ENCODE data around the gene HAGH. TPM values are rescaled to one million over a fixed set of nuclear protein-coding genes. Genes with fewer than 3 reads are reported as not detected.
"Not testable (repeated sequence)": the region's sequence is repeated elsewhere in the genome, so short reads cannot be mapped to it uniquely, and the experiment has no call there.

The HAGH gene
- 10 to 100 TPM; 21.1 to 68.5 (median 39.1) TPM for polyA plus RNA-seq (ENCODE audit: low read depth in 6 of 6)

- peak within 1 kb of the TSS; percentile 87 to 97 (median 94) for H3K4me3 Mint-ChIP-seq
- H3K9me3 Mint-ChIP-seq: no peaks in the 10 kb centered on the region
- peaks cover 15 to 49% (median 33%) of the 10 kb centered on the region in 3 donors for H3K4me1 Mint-ChIP-seq
- peak; percentile 94 for DNase-seq
- H3K27ac Mint-ChIP-seq: peak within 1 kb of the TSS; percentile 90 to 96 (median 93)
- peak; percentile 84 to 85 for ATAC-seq (ENCODE audit: low read depth in 2 of 2)
- no peaks in the 10 kb centered on the region for H3K27me3 Mint-ChIP-seq
- H3K36me3 Mint-ChIP-seq: no peaks in the 10 kb centered on the region
Observed at GRCh38 chr16:1826691-1827573, at the start of gene HAGH, which contains the start of gene FAHD1. HAGH (minus strand) TSS chr16:1826825; CDS start chr16:1826787, 38 bp downstream. FAHD1 (plus strand) TSS chr16:1827206; CDS start chr16:1827239, 33 bp downstream.

GRCh38 chr16:1876066-1876465 is 49.4 kb upstream of the HAGH start:
- not testable (repeated sequence) for ATAC-seq (ENCODE audit: low read depth in 2 of 2); H3K4me1 Mint-ChIP-seq; H3K9me3 Mint-ChIP-seq

GRCh38 chr16:1874854-1875253 is 48.2 kb upstream of the HAGH start:
- H3K27ac Mint-ChIP-seq: no peak overlapping the region
- no peak overlapping the region for H3K4me3 Mint-ChIP-seq
- H3K9me3 Mint-ChIP-seq: peaks cover 0 to 3% (median 2%) of the 10 kb centered on the region in 7 donors
- ATAC-seq (ENCODE audit: low read depth in 2 of 2) (no peak), DNase-seq (no peak)
- peaks cover 0 to 9% of the 10 kb centered on the region in 2 donors for H3K36me3 Mint-ChIP-seq
- H3K27me3 Mint-ChIP-seq: peaks cover 29 to 43% (median 39%) of the 10 kb centered on the region in 3 donors
- peaks cover 4 to 8% (median 6%) of the 10 kb centered on the region in 3 donors for H3K4me1 Mint-ChIP-seq

More at GRCh38 chr16:1876066-1876465, 49.4 kb upstream of the HAGH start:
- not testable (repeated sequence) for H3K27ac Mint-ChIP-seq, DNase-seq, H3K36me3 Mint-ChIP-seq, H3K4me3 Mint-ChIP-seq
- peaks cover 25 to 39% (median 32%) of the 10 kb centered on the region in 3 donors for H3K27me3 Mint-ChIP-seq

GRCh38 chr16:1871974-1872635 is 45.5 kb upstream of the HAGH start, which contains the start of gene MEIOB:
MEIOB (minus strand) TSS chr16:1872164; CDS start chr16:1868175, 3,989 bp downstream.
- Mint-ChIP-seq H3K9me3 (peaks cover 0 to 3% (median 2%) of the 10 kb centered on the region in 7 donors), H3K4me1 (peaks cover 4 to 8% (median 6%) of the 10 kb centered on the region in 3 donors), H3K27ac (peak within 1 kb of the TSS in 1 of 6 donors; percentile 68), H3K27me3 (peaks cover 19 to 26% (median 21%) of the 10 kb centered on the region in 3 donors), H3K36me3 (peaks cover 0 to 9% of the 10 kb centered on the region in 2 donors), H3K4me3 (peak within 1 kb of the TSS in 7 of 8 donors; percentile 47 to 71 (median 63))
- DNase-seq (no peak), ATAC-seq (ENCODE audit: low read depth in 2 of 2) (peak in 1 of 2 donors; percentile 41)

GRCh38 chr16:1870365-1871082 is 43.9 kb upstream of the HAGH start:
- H3K9me3 Mint-ChIP-seq: peaks cover 0 to 3% (median 2%) of the 10 kb centered on the region in 7 donors
- no peak overlapping the region for H3K27ac Mint-ChIP-seq
- ATAC-seq (ENCODE audit: low read depth in 2 of 2) (no peak), DNase-seq (no peak)
- peaks cover 4 to 8% (median 6%) of the 10 kb centered on the region in 3 donors for H3K4me1 Mint-ChIP-seq
- H3K27me3 Mint-ChIP-seq: peaks cover 17 to 21% (median 18%) of the 10 kb centered on the region in 3 donors
- no peak overlapping the region for H3K4me3 Mint-ChIP-seq
- H3K36me3 Mint-ChIP-seq: peaks cover 0 to 9% of the 10 kb centered on the region in 2 donors

- Mint-ChIP-seq H3K9me3 (no peaks in the 10 kb centered on the region), H3K4me3 (no peak overlapping the region), H3K27me3 (peaks cover 6 to 17% (median 7%) of the 10 kb centered on the region in 3 donors), H3K27ac (no peak overlapping the region), H3K36me3 (no peaks in the 10 kb centered on the region), H3K4me1 (no peaks in the 10 kb centered on the region)
- no peak for ATAC-seq (ENCODE audit: low read depth in 2 of 2)
- DNase-seq: no peak
Observed at GRCh38 chr16:1865902-1866690, 39.5 kb upstream of the HAGH start.

- DNase-seq: peak; percentile 25
- H3K27ac Mint-ChIP-seq: no peak overlapping the region
- H3K4me3 Mint-ChIP-seq: no peak overlapping the region
Observed at GRCh38 chr16:1863681-1864460, 37.2 kb upstream of the HAGH start.

GRCh38 chr16:1862394-1862793 is 35.8 kb upstream of the HAGH start:
- Mint-ChIP-seq H3K27me3 (peaks cover 36 to 38% (median 36%) of the 10 kb centered on the region in 3 donors), H3K4me1 (no peaks in the 10 kb centered on the region), H3K9me3 (no peaks in the 10 kb centered on the region), H3K27ac (no peak overlapping the region), H3K36me3 (no peaks in the 10 kb centered on the region), H3K4me3 (no peak overlapping the region)
- DNase-seq: no peak
- no peak for ATAC-seq (ENCODE audit: low read depth in 2 of 2)

More at GRCh38 chr16:1863681-1864460, 37.2 kb upstream of the HAGH start:
- Mint-ChIP-seq H3K27me3 (peaks cover 21 to 30% (median 22%) of the 10 kb centered on the region in 3 donors), H3K9me3 (no peaks in the 10 kb centered on the region), H3K36me3 (no peaks in the 10 kb centered on the region), H3K4me1 (no peaks in the 10 kb centered on the region)
- no peak for ATAC-seq (ENCODE audit: low read depth in 2 of 2)

GRCh38 chr16:1861730-1862129 is 35.1 kb upstream of the HAGH start:
- peaks cover 0 to 4% of the 10 kb centered on the region in 2 donors for H3K36me3 Mint-ChIP-seq
- H3K27me3 Mint-ChIP-seq: peaks cover 42 to 43% (median 43%) of the 10 kb centered on the region in 3 donors
- no peak for ATAC-seq (ENCODE audit: low read depth in 2 of 2)

GRCh38 chr16:1859650-1860049 is 33.0 kb upstream of the HAGH start:
- peaks cover 0 to 4% of the 10 kb centered on the region in 2 donors for H3K36me3 Mint-ChIP-seq
- H3K9me3 Mint-ChIP-seq: no peaks in the 10 kb centered on the region
- no peak overlapping the region for H3K4me3 Mint-ChIP-seq
- no peak for DNase-seq
- H3K27ac Mint-ChIP-seq: no peak overlapping the region
- ATAC-seq (ENCODE audit: low read depth in 2 of 2): no peak
- H3K27me3 Mint-ChIP-seq: peaks cover 38 to 50% (median 48%) of the 10 kb centered on the region in 3 donors
- H3K4me1 Mint-ChIP-seq: no peaks in the 10 kb centered on the region

More at GRCh38 chr16:1861730-1862129, 35.1 kb upstream of the HAGH start:
- no peak for DNase-seq
- no peaks in the 10 kb centered on the region for H3K9me3 Mint-ChIP-seq
- no peak overlapping the region for H3K27ac Mint-ChIP-seq
- no peaks in the 10 kb centered on the region for H3K4me1 Mint-ChIP-seq
- H3K4me3 Mint-ChIP-seq: no peak overlapping the region

GRCh38 chr16:1858189-1858865 is 31.7 kb upstream of the HAGH start:
- peaks cover 33 to 57% (median 56%) of the 10 kb centered on the region in 3 donors for H3K27me3 Mint-ChIP-seq
- peaks cover 0 to 4% of the 10 kb centered on the region in 2 donors for H3K36me3 Mint-ChIP-seq
- ATAC-seq (ENCODE audit: low read depth in 2 of 2) (no peak), DNase-seq (no peak)
- H3K4me3 Mint-ChIP-seq: no peak overlapping the region
- no peak overlapping the region for H3K27ac Mint-ChIP-seq
- no peaks in the 10 kb centered on the region for H3K9me3 Mint-ChIP-seq
- H3K4me1 Mint-ChIP-seq: no peaks in the 10 kb centered on the region
